NCI-H128 (cell line): Measurements from ENCODE around the gene BRD7.

Source experiments
- DNase-seq: peaks from one replicate; lab custom pipeline; 2025; ENCODE audit not compliant: unreplicated experiment; lab: John Stamatoyannopoulos, UW

Gene BRD7

DNA sequence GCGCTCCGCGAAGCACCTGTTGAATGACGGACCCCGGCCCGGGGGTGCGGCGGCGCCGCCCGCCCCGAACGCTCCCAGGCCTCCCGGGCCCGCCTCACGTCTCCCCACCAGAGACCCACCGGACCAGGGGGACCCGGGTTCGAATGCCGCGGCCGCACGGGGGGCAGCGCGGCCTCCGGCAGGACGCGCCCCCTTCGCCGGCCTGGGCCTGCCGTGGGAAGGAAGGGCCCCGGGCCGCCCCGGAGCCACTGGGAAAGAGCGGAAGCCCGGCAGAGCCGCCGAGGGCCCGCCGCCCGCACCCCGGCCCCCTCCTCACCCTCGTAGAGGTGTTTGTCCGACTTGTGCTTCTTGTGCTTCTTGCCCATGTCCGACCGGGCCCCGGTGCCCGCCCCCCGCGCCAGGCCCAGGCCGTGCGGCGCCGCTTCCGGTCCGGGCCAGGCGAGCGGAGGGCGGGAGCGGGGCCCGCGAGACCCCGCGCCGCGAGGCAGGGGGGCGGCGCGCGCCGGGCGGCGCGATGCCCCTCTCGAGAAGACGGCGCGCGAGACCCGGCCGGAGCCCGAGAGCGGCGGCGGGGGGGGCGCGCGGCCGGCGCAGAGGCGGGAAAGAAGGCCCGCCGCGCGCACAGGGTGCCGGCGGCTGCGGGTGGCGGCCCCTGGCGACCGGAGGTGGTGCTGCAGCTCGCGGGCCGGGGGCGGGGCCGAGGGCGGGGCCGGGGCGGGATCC, at the start of gene BRD7:
Gene BRD7, minus strand, starts transcription at position 579 of the 723 bp plus-strand sequence. Its CDS starts 214 bp downstream, at position 365.
- DNase-seq: peak; percentile 4

DNA sequence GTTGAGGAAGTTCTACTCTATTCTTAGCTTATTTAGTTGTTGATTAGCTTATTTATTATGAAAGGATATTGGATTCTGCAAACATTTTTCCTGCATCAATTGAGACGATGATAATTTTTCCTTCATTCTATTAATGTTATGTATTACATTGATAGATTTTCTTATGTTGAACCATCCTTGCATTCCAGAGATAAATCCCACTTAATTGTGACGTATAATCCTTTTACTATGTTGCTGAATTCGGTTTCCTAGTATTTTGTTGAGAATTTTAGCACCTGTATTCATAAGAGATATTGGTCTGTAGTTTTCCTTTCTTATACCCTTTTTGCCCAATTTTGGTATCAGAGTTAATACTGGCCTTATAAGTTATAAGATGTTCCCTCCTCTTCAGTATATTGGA, 47.6 kb upstream of the BRD7 start:
- no peak for DNase-seq

DNA sequence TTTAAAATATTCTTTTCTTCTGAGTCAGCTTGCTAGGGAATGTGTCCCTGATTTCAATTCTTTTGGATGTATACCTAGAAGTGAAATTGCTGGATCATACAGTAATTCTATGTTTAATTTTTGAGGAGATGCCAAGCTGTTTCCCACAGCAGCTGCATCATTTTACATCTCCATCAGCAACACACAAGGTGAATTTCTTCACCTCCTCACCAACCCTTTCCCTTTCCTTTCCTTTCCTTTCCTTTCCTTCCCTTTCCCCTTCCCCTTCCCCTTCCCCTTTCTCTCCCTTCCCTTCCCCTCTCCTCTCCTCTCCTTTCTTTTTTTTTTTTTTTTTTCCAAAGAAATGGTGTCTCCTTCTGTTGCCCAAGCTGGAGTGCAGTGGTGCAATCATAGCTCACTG, 45.4 kb upstream of the BRD7 start:
- no peak for DNase-seq

DNA sequence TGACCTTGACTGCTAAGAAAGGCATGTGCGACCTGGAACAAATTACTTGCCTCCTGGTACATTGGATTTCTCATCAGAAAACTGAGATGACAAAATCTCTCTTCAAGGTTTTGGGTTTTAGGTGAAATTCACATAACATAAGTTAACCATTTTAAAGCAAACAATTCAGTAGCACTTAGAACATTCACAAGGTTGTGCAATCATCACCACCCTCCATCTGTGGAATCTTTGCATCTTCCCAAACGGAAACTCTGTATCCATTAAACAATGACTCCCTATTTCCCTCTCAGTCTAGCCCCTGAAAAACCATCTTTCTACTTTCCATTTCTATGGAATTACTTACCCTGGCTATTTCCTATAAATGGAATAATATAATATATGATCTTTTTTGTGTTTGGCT, 42.2 kb upstream of the BRD7 start:
- no peak for DNase-seq

DNA sequence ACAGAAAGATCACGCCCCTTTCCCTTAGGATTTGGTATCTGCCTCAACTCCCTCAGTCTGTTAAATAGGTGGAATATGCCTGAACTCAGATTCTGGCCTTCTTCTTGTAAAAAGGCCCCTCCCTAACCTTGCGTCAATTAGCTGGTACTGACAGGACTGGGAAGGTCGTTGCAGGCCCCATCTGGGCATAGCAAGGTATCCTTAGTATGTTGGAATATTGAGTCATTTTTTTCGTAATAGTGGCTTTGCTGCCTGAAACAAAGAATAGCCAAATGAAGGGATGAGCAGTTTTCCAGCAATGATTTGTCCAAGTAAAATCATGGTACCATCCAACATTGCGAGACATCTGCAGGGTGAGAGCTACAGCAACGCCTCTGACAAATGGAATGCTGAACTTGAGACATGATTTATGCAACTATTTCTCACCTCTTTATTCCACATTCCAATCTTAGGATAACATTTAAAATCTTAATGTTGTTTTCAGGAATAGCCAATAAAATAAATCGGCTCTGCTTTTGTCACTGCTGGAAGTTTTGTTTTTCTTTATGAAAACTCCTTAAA, 39.3 kb upstream of the BRD7 start:
- DNase-seq: no peak

DNA sequence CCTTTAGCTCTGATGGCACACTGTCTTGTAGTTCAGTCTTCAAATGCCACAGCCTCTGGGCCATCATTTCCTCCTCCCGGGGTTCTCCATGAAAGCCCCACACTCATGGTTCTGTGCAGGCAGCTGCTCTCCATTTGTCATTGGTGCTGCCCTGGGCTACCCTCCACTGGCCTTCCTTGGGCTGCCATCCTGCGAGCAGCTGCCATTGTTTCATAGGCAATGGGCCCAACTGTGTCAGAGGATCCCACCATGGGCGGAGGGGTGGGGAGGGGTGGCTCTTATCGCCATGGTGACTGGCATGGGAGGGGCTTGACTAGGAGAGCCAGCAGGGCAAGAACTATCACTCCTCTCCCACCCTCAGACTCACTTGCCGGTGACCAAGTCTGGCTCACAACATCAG, 38.6 kb upstream of the BRD7 start:
- no peak for DNase-seq

DNA sequence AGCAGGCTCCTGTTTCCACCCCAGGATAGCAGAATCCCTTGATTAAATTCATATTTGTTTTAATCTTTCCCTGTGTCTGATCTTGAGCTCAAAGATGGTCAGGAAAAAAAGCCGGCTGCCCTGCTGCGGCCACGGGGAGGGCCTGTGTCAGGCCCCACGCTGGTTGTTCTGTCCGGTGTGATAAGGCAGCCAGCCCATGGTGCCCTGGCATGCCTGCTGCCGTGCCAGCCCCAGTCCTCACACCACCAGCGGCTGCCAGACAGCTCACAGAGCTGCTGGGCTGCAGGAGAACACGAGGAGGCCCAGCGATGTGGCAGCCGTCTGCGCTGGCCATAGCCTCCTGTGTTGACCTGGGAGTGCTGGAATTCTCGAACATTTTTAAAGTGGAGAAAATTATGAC, 34.7 kb upstream of the BRD7 start:
- no peak for DNase-seq

DNA sequence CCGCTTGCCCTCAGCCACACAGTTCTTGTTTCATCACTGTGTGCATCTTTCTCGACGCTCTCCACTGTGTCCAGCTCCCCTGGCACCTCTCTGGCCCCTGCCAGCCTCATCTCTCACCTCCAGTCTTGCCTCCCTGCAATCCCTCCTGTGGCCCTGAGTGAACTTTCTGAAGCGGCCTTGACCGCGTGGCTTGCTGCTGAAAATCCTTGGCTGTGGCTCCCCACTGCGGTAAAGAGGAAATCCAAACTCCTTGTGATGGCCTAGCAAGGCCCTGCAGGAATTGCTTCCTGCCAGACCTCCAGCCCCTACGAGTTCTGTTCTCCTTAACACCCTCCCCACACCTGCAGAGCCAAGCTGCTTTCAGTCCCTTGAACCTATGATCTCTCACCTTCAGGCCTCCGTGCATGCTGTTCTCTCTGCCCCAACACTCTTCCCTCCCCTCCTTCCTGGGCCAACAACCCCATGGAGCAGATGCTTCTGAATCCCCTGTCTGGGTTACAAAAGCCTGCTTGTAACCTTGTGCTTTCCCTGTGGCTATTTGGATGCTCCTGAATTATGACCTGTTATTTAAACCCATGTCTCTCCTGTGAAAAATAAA, 33.6 kb upstream of the BRD7 start:
- DNase-seq: no peak

DNA sequence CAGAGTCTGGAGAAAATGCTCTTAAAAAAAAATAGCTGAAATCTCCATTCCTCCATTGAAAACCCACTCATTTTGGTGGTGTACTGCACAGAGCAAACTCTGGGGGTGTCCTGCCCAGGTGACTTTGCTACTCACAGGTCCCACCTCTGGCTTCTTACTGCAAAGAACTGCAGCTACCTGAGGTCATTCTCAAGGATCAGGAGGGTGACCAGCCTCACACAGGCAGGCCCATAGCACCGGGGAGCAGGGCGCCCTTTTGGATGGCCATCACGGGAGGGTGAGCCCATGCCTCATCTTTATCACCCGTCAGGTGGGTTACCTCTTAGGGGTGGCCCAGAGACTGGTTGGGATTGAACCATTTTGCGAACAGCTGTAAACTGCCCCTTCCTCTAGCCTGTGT, 32.6 kb upstream of the BRD7 start:
- DNase-seq: no peak

DNA sequence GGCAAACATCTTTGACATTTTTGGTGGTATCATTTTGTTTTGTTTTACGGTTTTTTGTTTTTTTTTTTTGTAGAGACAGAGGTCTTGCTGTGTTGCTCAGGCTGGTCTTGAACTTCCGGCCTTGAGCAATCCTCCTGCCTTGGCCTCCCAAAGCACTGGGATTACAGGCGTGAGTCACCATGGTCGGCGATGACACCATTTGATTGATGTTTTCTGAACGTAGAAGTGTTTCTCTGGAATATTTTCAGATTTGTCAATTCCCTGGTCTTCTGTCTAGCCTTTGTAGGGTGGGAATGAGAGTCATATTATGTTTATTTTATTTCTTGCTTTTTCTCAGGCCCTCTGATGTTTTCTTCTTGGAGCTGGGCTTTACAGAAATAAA, 32.2 kb upstream of the BRD7 start:
- DNase-seq: no peak

DNA sequence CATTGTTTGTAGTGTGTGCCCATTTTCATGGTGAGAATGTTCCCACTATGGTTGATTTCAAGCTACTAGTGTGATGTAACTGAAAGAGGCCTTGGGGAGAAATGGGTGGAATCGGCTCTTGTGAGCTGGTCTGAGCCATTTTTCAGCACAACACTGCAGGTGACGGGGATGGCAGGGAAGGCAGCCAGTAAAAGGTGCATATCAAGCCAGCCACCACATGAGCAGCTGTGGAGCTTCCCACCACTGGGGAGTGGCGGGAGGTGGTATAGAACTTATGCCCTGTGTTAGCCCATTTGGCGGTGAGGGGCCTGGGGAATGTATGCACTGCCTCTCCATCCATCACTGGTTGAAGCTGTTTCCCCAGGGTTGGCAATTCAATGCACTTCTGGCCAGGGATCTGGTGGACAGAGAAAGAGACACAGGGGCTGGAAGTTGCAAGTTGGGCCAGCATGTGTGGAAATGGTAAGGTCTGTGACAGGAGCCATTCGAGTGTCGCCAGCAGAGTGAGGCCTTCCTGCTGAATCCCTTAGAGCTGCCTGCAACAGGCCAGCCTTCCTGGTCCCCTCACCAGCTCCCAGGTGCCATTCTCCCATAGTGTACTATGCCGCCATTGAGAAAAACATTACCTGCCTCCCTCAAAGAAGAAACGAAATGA, 31.7 kb upstream of the BRD7 start:
- no peak for DNase-seq

DNA sequence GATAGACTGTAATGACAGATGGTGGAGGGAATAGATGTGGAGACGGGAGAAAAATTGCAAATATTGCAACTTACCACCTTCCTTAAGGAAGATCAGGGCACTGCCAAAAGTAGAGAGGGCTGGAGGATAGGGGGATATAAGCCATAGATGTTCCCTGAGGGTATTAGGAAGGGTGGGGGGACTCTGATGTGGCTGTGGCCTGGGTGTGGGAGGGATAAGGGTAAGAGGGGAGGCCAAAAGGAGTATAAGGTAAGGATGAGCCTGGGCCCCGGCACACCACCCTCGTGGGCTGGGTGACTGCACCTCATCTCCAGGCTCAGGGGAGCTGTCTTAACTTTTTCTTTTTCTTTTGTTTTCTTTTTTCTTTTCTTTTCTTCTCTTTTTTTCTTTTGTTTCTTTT, 30.6 kb upstream of the BRD7 start:
- no peak for DNase-seq

DNA sequence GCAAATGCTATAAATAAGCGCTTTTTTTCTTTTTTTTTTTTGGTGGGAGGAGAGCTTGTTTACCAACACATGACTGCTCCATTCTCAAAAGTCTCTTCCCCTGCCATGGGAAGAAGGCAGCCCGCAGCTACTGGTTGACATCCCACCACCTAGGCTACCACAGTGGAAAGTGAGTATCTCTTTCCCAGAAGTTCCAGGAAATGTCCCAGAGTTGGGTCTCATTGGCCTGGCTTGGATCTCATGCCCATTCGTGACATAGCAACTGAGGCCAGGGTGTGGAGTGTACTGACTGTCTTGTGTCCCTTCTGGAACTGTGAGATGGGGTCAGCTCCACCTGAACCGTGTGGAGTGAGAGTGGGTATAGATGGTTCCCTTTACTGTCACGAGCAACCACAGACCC, 29.5 kb upstream of the BRD7 start:
- no peak for DNase-seq

DNA sequence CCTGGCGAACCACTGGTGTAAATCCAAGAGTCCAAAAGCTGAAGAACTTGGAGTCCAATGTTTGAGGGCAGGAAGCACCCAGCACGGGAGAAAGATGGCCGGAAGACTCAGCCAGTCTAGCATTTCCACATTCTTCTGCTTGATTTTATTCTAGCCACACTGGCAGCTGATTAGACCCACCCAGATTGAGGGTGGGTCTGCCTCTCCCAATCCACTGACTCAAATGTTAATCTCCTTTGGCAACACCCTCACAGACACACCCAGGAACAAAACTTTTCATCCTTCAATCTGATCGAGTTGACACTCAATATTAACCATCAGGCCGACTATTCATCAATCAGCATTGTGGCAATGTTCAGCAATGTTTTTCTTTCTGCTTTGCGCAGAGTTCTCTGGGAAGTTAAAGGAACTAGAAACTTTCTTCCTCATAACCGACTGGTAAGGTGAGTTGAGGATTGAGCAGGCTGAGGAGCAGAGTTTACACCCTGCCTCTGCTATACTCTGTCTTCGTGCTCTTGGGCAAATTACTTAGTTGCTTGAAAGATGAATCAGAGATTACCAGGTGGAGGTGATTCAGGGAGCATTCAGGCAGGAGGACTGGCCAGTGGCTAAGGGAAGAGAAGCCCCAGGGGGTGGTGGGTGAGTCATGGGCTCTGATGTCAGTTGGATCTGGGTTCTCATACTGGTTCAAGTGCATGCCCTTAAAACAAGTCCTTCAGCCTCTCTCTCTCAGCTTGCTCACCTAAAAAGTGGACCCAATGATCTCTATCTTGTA, 28.2 kb upstream of the BRD7 start:
- DNase-seq: no peak

DNA sequence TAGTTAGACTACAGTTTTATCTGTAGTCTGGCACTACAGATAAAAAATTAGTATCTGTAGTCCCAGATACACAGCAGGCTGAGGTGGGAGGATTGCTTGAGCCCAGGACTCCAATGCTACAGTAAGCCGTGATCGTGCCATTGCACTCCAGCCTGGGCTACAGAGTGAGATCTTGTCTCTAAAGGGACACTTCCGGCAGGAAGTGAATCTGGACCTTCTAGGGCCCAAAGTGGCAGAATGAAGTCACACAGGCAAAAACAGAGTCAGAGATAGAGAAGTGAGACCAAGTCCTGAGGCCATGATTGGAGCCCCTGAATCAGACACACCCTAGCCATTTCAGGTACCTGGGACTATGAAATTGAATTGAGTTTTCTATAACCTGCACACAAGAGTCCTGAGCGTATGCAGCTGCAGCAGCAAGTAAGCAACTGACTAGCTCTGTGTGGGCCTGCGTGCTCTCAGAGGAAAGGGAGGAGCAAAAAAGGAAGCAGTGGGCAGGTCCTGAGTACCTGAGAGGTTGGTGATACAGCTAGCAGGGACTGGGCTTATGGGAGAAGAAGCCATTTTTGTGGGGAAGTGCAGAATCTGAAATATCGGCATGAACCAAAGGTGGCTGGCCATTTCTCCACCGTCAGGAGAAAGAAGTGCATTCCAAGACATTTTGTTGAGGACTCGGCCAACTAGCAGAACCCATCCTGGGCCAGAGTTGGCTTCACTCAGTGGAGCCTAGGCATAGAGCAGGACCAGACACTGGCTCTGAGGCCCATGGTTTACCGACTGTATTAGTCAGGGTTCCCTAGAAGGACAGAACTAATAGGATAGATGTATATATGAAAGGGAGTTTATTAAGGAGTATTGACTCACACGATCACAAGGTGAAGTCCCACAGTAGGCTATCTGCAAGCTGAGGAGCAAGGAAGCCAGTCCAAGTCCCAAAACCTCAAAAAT, 27.2 kb upstream of the BRD7 start:
- DNase-seq: no peak

DNA sequence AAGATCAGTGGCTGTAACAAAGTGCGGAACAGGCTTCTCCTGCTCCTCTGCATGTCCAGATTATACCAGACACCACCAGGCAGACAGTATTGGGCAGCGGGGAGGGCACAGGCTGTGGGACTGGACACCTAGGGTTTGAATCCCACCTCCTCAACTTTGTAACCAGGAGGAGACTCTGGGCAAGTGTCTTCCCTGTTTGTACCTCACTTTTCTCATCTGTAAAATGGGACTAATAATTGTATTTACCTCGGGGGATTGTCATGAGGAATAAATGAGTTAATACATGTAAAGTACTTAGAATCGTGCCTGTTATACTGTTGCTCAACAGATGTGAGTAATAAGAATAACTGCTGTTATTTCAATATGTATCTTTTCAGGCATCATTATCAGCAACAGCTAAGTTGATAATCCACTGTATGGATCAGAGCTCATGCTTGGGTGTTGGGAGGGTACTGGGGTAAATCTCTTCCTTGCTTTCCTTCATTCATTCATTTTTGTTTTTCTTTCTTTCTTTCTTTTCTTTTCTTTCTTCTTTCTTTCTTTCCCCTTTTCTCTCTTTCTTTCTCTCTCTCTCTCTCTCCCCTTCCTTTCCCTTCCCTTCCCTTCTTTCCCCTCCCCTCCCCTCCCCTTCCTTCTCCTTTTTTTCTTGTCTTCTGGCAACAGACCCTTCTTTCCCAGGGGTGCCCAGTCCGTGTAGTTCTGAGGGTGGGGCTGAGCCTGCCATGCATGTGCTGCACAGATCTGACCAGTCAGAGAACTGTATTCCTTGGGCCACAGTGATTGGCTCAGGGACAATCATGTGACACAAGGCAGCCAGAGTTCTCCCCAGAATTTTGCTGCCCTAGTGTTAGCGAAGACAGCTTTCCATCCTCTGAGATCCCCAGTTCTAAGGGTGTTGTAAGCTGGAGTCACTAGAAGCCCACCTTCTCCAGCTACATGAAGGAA, 25.3 kb upstream of the BRD7 start:
- DNase-seq: no peak

DNA sequence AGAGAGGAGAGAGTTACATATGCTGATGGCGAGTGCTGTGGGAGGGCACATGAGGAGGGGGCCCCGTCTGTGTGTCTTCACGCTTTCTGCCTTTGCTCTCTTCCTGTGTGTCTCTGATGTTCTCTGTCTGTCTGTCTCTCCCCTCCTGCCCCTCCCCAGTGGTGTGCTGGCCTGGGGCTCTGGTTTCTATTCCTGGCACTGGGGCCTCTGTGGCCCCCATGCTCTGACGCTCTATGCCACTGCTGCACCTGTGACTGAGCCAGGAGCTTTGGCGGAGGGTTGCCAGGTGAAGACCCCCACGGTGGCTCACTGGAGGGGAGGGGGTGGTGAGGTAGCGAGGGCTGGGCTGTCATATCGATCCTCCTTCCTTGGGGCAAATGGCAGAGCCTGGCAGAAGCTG, 24.6 kb upstream of the BRD7 start:
- DNase-seq: no peak

DNA sequence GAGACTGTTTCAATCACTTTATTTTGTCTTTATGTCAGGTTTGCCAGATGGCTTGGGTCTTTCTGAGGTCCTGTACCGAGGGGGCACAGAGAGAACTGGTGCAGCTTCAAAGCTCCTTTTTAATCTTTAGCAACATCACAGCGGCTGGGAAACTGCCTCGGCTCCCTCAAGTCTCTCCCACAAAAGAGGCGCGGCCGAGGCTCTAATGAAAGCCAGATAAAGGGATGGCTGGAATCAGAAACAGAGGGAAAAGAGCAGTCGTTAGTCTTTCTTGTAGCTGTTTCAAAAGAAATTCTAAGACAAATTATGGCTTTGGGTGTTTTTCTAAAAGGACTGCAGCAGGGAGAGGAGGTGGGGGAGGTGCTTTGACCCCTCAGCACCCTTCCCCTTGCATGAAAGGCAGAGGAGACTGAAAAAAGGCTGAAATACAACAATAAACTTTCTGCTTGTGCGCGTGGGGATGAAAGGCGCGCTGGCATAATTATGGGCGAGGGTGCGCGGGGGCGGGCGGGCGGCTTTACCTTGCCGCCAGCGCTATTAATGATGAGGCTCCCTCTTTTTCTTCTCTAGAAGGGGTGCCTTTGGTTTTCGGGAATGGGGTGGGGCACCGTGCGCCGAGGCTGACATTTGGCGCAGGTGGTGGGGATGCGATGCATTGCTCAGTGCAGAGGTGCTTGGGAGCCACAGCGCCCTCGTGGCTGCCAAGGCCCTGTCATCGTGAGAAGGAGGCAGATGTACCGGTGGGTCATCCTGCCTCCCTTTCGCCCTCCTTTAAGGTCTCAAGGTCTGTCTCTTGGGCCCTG, 22.3 kb upstream of the BRD7 start:
- no peak for DNase-seq
